HG03045 (cell line): ENCODE measurements around the gene ERH.
"Not testable (repeated sequence)": the region's sequence is repeated elsewhere in the genome, so short reads cannot be mapped to it uniquely, and the experiment has no call there.

Experiments
- ATAC-seq: cut with Tn5 transposase; IDR thresholded peaks from one replicate; pipeline ENCODE4 v1.9.1; 2021; ENCODE audit warnings: mild to moderate bottlenecking, moderate library complexity; ENCODE audit not compliant: unreplicated experiment

ERH gene

DNA sequence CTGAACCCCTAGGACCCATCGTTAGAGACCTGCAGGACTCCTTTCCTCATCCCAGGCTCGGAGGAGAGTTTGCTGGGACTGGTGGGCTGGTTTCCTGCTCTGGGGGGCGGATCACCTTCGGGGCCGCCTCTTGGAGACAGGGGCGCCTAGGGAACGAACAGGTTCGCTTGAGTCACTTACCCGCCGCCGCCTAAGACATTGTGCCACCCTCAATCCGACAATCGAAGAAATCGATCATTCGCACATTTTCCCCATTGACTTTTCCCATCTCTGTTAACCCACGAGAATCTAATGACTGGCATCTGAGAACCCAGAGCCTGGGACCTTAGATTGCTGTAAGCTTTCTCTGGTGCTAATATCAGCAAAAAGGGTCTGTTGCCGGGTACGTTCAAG lies 715 bp upstream of the ERH start:
- no peak for ATAC-seq

DNA sequence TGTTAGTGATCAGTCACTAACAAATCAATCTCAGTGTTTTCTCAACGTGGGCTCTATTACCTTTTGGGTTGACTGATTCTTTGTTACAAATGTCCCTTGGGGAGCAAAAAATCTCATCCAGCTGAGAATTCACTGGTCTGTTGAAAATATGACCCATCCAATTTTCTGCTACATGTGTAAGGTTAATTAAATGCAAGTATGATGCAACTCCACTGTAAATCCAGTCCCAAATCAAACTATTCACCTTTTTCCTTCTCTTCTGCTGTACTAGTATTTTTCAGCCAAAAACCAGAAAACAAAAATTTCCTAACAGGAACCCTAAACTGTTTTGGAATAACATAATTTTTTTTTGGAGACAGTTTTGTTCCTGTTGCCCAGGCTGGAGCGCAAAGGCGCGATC lies 2.2 kb downstream of the ERH start:
- ATAC-seq = no peak

DNA sequence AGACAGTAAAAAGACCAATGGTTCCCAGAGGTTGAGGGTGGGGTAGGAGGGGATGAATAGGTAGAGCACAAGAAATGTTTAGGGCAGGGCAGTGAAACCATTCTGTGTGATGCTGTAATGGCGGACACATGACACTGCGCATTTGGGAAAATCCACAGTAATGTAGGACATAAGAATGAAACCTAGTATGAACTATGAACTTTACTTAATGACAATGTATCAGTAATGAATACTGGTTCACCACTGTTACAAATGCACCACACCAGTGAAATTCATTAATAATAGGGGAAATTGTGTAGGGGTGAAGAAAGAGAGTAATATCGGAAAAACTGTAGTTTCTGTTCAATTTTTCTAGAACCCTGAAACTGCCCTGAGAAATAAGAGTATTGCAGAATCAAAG lies 5.6 kb downstream of the ERH start:
- ATAC-seq = no peak

DNA sequence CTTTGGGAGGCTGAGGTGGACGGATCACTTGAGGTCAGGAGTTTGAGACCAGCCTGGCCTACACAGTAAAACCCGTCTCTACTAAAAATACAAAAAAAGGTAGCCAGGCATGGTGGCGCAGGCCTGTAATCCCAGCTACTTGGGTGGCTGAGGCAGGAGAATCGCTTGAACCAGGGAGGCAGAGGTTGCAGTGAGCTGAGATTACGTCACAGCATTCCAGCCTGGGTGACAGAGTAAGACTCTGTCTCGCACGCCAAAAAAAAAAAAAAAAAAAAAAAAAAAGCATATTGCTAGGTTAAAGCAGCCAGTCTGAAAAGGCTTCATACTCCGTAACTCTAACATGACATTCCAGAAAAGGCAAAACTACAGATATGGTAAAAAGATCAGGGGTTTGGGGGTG lies 6.7 kb downstream of the ERH start:
- not testable (repeated sequence) for ATAC-seq

DNA sequence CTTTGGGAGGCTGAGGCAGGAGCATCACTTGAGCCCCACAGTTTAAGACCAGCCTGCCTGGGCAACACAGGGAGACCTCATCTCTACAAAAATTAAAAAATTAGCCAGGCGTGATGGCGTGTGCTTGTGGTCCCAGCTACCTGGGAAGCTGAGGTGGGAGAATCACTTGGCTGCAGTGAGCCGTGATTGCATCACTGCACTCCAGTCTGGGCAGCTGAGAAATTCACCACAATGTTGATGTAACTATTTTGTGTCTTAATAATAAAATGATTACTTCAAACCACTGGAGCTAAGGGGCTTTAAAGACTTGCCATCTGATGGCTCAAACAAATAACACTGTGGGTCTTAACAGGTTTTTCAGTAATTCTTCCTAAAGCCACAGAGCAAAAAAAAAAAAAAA lies 10.8 kb downstream of the ERH start:
- no peak for ATAC-seq

DNA sequence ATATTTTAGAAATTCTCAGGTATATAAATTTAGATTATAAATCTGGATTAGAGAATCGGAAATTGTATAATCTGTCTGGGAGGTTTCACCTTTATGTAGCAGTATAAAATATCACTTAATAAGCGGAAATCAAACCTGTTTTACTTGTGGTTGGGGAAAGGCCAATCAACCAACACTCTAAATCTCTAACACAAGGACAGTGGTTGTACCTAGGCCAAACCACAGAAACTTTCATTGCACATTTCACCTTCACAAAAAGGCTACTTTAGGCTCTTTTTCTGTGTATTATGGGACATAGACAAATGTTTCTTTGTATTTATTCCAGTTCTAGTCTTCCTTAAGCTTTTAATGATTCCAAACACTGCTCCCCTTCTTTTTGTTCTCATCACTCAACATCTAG lies 19.8 kb downstream of the ERH start:
- ATAC-seq = no peak

DNA sequence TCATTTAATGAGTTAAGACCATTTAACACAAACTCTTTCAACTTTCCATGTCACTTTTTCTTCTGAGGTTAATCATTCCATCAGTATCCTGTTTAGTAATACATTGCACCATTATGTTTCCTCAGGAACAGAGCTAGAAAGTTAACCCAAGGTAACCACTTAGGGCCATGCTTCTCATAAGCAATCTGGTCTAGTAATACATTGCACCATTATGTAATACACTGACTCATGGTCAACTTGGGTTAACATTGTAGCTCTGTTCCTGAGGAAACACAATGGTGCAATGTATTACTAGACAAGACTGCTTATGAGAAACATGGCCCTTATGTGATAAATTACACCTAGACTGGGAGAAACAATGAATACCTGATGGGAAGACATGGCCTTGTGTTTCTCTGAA lies 21.7 kb downstream of the ERH start:
- ATAC-seq = no peak

DNA sequence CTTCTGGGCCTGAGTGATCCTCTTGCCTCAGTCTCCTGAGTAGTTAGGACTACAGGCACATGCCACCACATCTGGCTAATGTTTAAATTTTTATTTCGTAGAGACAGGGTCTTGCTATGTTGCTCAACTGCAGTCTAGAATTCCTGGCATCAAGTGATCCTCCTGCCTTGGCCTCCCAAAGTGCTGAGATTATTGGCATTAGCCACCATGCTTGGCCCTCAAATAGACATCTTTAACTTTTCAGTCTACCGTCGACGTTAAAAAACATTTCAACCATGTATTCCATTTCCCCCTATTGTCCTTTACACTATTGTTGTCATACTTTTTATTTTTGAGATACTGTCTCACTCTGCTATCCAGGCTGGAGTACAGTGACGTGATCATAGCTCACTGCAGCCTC lies 22.4 kb downstream of the ERH start:
- no peak for ATAC-seq

DNA sequence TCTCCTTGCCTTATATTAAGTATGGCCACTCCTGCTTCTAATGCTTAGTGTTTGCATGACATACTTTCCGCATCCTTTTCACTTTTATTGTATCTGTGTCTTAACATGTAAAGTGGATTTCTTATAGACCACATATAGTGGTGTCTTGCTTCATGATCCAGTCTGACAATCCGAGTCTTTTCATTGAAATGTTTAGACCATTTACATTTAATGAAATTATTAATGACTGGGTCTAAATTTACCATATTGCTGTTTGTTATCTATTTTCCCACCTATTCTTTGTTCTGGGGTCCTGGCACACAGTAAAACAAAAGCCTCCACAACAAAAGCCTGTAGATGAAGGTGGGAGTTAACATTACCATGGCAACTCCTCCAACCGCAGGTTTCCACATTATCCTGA lies 22.9 kb downstream of the ERH start:
- no peak for ATAC-seq

DNA sequence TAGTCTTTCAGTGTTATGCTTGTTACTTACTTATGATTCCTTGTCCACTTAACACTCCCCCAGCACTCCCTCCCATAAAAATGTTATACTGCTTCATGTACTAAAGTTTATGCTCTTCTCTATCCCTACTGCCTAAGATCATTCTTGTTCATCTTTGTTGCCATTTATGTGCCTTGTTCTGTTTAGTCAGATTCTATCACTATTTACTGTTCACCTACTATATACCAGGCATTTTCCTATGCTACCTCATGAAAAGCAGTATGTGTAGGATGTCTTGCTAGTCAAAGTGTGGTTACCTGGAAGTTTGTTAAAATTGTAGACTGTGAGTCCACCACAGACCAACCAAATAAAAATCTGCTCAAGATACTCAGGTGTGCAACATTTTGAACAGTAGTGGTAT lies 23.9 kb downstream of the ERH start:
- ATAC-seq = no peak

DNA sequence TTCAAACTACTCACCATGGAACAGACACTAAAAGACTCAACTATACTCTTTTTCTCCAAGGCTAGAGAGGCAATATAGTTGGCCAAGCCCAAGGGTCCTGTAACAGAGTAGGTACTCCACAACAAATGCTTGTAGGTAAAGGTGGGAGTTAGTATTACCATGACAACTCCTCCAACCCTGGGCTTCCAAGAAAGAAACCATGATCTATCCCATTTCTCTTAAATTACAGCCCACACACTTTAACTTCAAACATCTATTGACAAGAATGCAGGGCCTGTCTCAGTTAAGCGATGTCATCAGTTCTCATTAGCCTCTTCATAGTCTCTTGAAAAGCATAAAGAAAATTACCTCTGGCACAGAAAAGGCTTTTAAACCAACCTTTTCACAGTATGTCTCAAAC lies 25.0 kb downstream of the ERH start:
- ATAC-seq = no peak

DNA sequence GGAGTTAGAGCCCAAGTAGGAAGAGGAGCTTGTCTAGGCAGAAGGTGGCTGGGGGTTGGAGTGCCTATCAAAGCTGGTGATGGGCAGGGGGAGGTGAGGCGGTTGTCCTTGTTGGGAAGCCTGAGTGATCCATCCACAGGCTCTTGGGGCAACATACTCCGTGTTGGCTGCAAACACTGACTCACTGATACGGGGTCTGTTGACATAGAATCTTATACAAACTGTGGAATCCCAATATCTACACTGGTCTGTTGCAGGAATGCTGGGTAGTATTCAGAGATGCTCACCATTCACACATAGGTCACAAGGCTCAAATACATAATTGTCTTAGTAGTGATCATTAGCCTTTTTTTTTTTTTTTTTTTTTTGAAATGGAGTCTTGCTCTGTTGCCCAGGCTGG lies 26.0 kb downstream of the ERH start:
- ATAC-seq = no peak

DNA sequence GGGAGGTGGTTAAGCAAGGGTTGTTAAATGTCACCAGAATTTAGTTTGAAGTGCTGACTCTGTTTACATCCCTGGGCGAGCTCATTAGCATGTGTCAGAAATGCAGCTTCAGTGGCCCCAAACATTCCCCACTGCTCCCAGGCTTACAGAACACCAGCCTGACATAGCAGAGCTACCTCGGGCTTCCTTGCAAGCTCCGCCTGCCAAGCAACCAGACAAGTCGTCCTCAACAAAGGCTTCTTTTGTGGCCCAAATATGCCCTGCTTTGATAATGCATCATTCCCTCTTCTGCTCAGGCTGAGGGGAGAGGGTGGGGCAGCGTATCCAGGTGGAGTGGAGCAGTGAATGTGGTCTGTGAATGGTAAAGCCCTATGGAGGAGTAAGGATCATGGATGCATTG lies 28.0 kb downstream of the ERH start:
- ATAC-seq = no peak

DNA sequence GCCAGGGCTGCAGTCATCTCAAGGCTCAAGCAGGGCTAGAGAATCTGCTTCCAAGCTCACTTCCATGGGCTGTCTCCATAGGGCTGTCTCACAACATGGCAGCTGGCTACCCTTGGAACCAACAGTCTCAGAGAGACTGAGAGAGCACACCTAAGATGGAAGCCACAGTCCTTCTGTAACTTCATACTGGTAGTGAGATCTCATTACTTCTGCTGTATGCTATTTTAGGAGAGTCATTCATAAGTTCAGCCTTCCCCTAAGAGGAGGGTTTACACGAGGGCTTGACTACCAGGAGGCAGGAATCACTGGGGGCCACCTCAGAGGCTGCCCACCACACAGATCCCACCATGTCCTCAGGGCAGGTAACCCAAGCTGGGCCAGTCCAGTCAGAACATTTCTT lies 29.7 kb downstream of the ERH start:
- ATAC-seq = no peak

DNA sequence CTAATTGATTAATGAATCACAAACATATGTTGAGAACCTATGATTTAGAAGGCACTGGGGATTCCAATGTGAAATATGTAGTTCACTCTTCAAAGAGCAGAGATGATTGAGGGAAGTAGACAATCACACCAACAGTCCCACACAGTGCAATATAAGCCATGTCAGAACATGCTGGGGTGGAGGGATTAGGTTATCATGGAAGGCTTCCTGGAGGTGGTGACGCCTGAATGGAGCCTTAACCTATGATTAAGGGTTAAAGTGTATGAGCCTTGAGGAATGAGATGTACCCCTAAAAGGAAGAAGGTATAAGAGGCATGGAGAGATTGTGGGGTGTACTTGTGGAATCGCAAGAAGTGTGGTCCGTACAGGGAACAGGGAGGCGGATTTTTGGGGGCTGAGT lies 31.3 kb downstream of the ERH start:
- ATAC-seq = no peak

DNA sequence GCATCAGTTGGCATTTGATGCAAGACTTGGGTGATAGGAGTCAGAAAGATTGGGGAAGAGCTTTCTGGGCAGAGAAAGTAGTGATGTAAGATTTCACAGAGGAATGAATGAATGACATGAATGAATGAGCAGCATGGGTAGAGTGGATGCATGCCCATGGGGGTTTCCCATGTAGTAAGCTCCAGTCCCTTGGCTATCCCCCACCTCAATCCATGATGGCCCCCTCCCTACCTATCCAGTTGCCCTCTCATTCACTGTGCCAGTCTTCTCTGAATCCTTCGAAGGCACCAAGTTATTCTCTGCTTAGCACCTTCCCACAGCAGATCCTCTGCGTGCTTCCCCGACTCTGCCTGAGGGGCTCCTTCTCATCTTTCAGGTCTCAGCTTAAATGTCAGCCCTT lies 32.0 kb downstream of the ERH start:
- no peak for ATAC-seq

DNA sequence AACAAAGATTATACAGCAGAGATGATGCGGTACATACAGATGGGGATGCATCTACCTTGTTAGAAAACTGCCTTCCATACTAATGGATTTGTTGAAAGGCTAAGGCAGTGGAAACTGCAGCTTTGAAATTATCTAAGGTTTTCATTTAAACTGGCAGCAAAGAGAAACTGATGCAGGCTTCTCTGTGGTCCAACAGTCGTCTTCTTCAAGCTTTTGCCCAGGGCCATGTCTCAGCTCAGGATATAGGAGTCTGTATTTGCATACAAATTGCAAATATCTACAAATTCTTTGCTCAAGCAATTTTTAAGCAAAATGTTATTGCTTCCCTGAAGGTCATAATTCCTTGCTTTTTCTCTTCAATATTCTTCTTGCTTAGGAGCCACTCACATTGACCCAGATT lies 33.7 kb downstream of the ERH start:
- no peak for ATAC-seq

DNA sequence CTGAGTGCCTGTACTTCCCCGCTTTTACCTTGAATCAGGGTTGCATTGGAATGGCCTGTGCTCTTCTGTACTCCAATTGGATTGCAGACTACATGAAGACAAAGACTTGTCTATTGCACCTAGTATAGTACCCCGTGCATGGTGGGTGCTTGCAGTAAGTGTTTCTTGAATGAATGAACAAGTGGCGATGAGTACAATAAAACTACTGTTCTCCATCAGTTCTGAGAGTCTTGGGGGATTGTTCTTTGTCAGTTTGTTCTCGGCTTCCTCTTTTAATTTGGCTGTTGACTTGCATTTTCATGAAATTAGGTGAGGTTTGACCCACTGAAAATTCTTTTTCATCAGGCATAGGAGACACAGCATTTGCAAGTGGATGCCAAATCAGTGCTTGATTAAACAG lies 34.1 kb downstream of the ERH start:
- no peak for ATAC-seq

DNA sequence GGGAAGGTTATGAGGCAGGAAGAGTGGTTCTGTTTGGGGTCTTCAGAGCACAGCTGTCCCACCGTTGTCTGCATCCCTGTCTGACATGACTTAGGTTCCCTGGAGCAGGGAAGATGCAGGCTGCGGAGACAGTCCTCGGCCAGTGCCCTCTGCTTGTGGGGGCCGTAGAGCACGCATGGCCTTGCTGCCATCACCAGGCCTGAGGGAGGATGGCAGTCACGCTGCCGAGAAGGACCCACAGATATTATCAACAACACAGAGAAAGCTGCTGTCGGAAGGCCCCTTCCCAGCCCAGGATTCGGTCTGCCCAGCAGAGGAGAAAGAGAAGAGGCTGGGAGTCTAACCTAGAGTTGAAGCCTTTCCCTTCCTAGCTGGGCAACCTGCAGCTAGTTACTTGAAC lies 35.0 kb downstream of the ERH start:
- ATAC-seq = no peak

DNA sequence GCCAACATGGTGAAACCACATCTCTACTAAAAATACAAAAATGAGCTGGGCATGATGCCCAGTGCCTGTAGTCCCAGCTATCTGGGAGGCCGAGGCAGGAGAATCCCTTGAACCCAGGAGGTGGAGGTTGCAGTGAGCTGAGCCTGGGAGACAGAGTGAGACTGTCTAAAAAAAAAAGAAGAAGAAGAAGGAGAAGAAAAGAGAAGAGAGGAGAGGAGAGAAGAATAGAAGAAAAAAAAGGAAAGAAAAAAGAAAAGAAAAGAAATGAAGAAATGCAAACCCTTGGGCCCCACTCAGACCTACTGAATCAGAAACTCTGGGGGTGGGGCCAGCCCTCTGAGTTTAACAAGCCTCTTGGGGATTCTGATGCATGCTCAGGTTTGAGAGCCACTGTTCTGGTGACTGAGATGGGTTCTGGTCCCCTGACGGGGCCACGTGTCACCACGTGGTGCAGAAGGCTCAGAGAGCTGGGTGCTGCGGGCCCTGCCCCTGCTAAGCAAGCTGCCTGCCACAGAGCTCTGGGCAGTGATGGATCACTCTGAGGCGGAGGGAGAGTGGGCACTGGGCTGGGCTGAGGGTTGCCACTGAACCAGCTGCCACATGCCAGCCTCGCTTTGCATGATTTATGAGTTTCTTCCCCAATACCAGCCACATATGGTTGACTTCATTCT lies 37.5 kb downstream of the ERH start:
- ATAC-seq = no peak

DNA sequence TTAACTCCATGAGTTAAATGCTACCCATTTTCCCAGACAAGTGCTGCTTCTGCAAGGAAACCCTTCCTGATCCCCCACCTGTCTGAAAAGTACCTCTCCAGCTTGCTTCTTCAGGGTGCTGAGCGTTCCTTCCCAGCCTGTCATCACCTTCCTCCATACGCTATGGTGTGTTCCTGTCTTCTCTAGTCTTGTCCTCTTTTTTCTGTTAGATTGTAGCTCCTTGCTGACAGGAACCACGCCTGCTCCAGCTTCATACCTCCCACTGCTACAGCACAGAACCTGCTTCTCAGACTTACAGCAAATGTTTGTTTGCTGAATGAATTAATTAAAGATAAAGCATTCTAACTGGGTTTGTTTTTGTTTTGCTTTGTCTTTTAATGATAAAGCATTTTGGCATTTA lies 39.1 kb downstream of the ERH start:
- ATAC-seq = no peak

DNA sequence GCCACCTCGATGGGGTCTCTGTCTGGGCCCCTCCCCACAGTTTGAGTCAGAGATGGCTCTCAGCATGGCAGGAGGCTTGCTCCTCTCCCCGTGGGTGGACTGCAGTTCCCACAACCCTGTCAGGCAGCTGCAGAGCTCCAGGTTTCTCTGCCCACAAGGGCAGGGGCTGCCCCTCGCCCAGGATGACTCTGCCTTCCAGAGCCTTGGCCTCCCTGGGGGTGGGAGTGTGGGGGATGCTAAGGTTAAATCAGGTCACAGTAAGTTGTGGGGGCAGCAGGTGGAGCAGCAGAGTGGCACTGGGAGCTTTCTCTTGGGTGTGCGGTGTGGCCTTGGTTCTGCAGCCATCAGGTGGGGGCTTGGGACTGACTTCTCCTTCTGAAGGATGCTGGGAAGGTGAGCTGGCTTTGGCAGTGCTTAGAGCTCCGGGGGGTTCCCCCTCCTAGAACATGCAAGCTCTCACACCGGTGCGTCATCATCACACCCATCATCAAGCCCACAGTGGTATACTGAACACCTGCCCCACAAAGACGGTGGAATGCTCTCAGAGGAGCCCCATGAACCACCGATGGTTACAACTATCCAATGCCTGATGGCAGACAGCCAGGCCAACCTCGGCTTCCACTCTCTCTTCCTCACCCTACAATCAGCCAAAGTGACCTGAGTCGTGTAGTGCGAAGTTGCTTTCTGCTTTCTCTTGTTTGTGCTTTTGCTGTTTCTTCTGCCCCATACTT lies 39.7 kb downstream of the ERH start:
- ATAC-seq = no peak
